Fibroblast of skin of abdomen (primary cell): ENCODE measurements around the gene PDGFB.
A peak's percentile ranks its signal among the peaks of the same experiment; 100 is the strongest.

Experiments
- DNase-seq: peaks from one replicate; pipeline ENCODE4 v3.0.0-alpha.2; 2013

The PDGFB gene

GRCh38 chr22:39276440-39277141, 31.8 kb upstream of the PDGFB start:
- DNase-seq: no peak

GRCh38 chr22:39275814-39276439, 31.1 kb upstream of the PDGFB start:
- DNase-seq: no peak

GRCh38 chr22:39273950-39274887, 29.4 kb upstream of the PDGFB start:
- no peak for DNase-seq

- DNase-seq: no peak
Measured at GRCh38 chr22:39270792-39271191, 26.0 kb upstream of the PDGFB start.

- no peak for DNase-seq
Measured at GRCh38 chr22:39270280-39270679, 25.5 kb upstream of the PDGFB start.

DNA sequence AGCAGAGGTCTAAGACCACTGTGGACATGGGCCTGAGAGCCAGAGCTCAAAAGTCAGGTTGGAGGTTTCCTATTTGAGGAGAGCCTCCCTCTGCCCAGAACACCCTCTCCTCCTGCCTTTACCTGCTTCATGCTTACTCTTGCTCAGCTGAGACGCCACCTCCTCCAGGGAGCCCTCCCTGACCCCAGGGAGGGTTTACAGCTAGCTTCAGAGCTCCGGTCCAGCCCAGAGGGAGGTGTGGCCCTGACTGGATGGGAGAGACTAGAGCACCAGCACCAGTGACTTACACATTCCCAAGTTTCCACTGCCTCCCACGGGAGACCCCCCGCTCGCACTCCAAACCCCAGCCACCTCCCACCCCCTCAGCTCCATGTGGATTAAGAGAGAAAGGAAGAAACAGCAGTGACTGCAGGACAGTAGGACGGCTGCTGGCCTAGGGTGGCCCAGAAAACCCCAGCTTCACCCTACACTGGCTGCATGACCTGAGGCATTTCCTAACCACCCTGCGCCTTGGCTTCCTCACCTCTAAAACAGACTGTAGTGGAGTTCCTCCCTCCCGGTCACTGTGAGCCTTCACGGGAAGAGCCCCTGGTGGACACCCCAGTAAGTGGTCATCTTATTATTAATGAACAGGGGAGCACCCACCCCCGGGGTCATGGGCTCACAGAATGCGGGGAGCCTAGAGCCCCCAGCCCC, 24.5 kb upstream of the PDGFB start:
- DNase-seq: no peak

- no peak for DNase-seq
Measured at GRCh38 chr22:39268645-39269044, 23.9 kb upstream of the PDGFB start.

- no peak for DNase-seq
Measured at GRCh38 chr22:39267974-39268373, 23.2 kb upstream of the PDGFB start.

DNA sequence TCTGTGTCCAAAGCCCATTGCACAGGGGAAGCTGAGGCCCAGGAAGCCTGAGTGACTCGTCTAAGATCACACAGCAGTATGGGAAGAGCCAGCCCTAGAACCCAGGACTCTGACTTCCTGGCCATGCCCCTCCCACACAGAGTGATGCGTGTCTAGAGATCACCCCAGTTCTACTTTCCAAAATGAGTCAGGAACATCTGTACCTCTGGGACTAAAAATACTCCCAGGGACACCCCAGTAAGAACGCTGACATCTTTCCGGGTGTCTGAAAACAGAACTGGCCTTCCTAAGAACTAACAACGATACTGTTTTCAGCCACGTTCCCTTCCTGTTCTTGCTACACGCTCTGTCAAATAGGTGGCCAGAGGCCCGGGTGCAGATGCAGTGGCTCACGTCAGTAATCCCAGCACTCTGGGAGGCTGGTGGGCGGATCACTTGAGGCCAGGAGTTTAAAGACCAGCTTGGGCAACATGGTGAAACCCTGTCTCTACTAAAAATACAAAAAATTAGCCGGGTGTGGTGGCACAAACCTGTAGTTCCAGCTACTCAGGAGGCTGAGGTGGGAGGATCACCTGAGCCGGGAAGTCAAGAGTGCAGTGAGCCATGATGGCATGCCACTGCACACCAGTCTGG, 21.7 kb upstream of the PDGFB start:
- DNase-seq: no peak

DNA sequence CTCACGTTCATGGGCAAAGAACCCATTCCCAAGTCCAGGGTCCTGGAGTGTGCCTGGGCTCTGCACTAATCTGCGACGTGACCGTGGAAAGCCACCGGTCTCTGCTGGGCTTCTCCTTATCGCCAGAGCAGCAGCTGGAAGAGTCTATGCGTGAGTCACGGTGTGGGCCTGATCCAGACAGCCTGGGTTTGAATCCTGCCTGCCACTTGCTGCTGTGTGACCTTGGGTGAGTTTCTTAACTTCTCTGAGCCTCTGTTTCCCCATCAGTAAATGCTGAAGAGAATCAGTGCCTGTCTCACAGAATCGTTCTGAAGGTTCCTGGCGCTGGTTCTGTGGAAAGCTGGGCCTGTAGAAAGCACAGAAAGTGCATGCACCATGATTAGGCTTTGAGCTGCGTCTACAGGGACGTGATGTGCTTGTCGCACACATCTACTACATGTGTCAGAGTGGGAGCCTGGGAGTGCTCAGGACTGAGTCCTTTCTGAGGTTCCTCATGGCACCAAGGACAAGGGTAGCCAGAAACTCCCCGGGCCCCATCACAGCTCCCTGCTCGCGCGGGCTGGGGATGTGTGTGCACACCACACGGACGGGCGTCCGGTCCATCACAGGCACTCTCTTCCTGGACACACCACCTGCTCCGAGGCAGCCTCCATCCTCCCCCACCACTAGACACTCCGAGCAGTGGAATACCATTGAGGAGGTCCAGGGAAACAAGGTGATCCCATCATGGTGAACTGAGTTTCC, 20.5 kb upstream of the PDGFB start:
- DNase-seq: no peak

DNA sequence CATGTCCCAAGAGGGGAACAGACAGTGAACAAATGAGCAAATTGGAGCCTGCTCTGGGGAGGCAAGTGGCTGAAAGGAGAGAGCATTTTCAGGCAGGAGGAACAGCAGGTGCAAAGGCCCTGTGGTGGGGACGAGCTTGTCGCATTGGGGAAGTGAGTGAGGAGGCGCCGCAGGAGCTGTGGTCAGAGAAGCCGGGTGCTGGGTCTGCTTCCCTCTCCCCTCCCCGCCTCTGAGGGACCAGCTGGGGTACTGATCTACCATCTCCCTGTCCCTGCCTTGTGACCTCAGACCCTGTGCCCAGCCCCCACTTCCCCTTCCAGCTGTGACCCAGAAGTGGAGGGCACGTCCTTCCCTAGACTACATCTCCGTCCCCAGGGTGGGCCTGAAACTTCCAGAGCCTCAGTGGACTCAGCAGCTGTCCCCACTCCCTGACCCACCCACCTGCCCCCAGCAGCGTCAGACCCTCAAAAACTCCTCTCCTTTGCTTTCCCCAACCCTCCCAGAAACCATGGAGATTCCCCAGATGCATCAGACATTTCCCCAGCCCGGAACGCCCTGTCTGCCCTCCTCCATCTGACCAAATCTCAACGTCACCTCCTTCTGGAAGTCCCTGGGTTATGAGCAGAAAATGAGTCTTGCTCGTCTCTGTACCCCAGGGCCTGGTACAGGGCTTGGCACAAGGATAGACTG, 19.7 kb upstream of the PDGFB start:
- no peak for DNase-seq

DNA sequence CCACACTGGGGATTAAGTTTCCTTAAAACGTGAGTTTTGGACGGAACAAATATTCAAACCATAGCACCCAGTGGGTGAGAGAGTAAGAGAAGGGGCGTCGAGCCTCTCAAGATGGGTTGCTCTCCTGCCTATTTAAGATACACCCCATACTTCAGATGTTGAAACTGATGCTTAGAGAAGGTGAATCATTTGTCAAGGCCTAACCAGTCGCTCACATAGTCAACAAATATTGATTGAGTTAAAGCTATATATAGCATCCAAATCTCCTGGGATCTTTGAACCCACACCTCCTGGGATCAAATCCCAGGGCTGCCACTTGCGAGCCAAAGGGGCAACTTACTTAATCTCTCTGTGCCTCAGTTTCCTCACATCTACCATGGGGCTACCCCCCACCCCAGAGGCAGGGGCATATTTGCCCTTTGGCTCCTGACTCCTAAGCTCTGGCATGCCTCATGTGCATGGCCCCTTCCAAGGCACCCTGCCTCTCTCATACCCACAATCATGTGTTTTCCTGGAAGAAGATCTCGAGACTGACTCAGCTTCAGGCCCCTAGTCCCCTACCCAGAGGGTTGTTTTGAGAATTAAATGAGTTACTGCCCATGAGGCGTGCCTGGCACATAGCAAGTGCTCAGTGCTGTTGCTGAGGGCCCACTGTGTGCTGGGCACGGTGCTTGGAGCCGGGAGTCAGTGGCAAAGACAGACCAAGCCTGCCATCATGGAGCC, 19.0 kb upstream of the PDGFB start:
- DNase-seq: no peak

GRCh38 chr22:39259666-39260065, 14.9 kb upstream of the PDGFB start:
- DNase-seq: no peak

- no peak for DNase-seq
Measured at GRCh38 chr22:39257901-39258475, 13.2 kb upstream of the PDGFB start.

GRCh38 chr22:39256979-39257378, 12.2 kb upstream of the PDGFB start:
- DNase-seq: no peak

GRCh38 chr22:39256186-39256552, 11.4 kb upstream of the PDGFB start:
- DNase-seq: no peak

- no peak for DNase-seq
Measured at GRCh38 chr22:39255449-39256185, 10.8 kb upstream of the PDGFB start.

DNA sequence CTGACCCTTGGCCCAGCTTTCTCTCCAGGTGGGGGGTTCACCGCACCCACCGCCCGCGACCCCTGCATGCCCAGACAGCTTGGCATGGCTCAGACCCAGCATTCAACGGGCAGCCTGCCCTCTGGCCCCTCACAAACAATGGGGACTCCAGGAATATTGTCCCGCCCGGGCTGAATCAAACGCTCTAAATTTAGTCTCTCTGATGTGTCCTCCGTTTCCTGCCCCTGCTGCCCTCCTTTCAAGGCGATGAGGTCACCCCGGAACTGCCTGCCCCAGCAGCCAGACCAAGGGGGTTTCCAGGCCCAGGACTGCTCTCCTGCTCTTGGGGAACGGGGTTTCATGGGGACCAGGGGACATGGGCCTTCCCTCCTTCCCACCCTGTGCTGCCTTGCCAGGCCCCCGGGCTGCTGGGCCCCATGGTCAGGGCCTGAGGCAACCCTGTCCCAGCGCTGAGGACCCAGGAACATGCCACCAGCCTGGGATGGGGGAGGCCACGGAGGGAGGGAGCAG, 10.1 kb upstream of the PDGFB start:
- peak; percentile 52 for DNase-seq

DNA sequence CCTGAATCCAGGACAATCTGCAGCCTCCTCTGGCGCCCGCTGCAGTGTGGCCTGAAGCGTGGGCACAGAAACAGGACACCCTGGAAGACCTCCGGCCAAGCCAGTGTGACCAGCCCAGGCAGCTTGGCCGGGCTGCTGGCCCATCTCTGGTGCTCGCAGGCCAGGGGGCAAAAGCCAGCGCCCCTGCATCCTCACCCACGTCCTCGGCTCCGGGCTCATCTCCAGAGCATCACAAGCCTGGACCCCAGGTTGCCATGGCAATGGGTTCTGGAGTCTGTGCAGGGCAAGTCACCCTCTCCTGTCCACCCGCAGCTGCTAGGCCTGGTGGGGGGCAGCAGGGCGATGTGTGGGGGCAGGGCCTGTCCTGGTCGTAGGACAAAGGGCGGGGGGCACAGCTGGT, 9.3 kb upstream of the PDGFB start:
- no peak for DNase-seq
